ENCODE measurements around the gene ETFA.

The ETFA gene

GRCh38 chr15:76209523-76209922 lies 101.7 kb downstream of the ETFA start:
- DNase-seq, result no peak

- no peak for DNase-seq
Observed at GRCh38 chr15:76208786-76209424, 102.4 kb downstream of the ETFA start.

GRCh38 chr15:76208084-76208785 lies 103.0 kb downstream of the ETFA start:
- DNase-seq, result no peak

- no peak for DNase-seq
Observed at GRCh38 chr15:76206325-76206976, 104.8 kb downstream of the ETFA start.

GRCh38 chr15:76204916-76205460 lies 106.3 kb downstream of the ETFA start:
- DNase-seq, result no peak

- DNase-seq, result no peak
Observed at GRCh38 chr15:76204109-76204845, 107.0 kb downstream of the ETFA start.

GRCh38 chr15:76203346-76204108 lies 107.7 kb downstream of the ETFA start:
- DNase-seq, result no peak

- no peak for DNase-seq
Observed at GRCh38 chr15:76201536-76202255, 109.6 kb downstream of the ETFA start.

GRCh38 chr15:76200641-76201105 lies 110.6 kb downstream of the ETFA start:
- no peak for DNase-seq

- DNase-seq, result no peak
Observed at GRCh38 chr15:76200083-76200465, 111.2 kb downstream of the ETFA start.

- no peak for DNase-seq
Observed at GRCh38 chr15:76199106-76200082, 111.9 kb downstream of the ETFA start.

- no peak for DNase-seq
Observed at GRCh38 chr15:76198456-76199105, 112.7 kb downstream of the ETFA start.

- DNase-seq, result no peak
Observed at GRCh38 chr15:76197703-76198455, 113.4 kb downstream of the ETFA start.

- no peak for DNase-seq
Observed at GRCh38 chr15:76196269-76197231, 114.7 kb downstream of the ETFA start.

GRCh38 chr15:76195506-76196268 lies 115.6 kb downstream of the ETFA start:
- DNase-seq, result no peak

GRCh38 chr15:76193934-76194333 lies 117.3 kb downstream of the ETFA start:
- no peak for DNase-seq

GRCh38 chr15:76192715-76193114 lies 118.6 kb downstream of the ETFA start:
- no peak for DNase-seq

Measured in CD4-positive, alpha-beta T cell treated with Interleukin-17A for 1 hour (primary cell).